Transverse colon (tissue), 3 donors: ENCODE data around the gene CACNG6.

Experiments used
- EP300 ChIP-seq: sonication (generic); formaldehyde crosslinking; IDR thresholded peaks from one replicate; pipeline ENCODE4 v1.6.1; 2017; ENCODE audit warnings: antibody characterized with exemption, low read depth
- POLR2AphosphoS5 ChIP-seq, 3 donors: sonication (generic); formaldehyde crosslinking; IDR thresholded peaks; one replicate each; pipeline ENCODE4 v1.6.1; 2016; ENCODE audit warnings: antibody characterized with exemption in 3 of 3

DNA sequence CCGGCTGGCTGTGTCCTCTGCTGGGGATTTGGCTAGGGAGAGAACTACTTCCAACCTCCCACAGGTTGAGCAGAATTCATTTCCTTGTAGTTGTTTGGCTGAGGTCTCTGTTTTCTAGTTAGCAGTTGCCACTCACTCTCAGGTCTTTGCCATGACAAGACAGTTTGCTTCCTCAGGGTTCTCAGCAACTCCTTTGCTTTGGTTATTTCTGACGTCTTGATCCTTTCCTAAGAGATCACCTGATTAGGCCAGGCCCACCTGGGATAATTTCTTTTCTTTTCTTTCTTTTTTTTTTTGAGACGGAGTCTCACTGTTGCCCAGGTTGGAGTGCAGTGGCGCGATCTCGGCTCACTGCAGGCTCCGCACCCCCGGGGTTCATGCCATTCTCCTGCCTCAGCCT, 38.1 kb upstream of the CACNG6 start:
- no peak for TF ChIP-seq POLR2AphosphoS5 (IDR thresholded peaks at IDR 0.05)
- no peak for TF ChIP-seq EP300
